Upper lobe of left lung (tissue), 4 donors: ENCODE data around the gene CD8B2.
"Not testable (repeated sequence)": the region's sequence is repeated elsewhere in the genome, so short reads cannot be mapped to it uniquely, and the experiment has no call there.

Source experiments
- CTCF ChIP-seq, 6 experiments: fragments of 450-650 bp in 4 of 6; fragments of 200-600 bp in 2 of 6; sonication (generic) in 2 of 6; IDR thresholded peaks; one replicate each; pipeline ENCODE4 v1.5.1; 2016 to 2019; ENCODE audit warnings: antibody characterized with exemption in 6 of 6
- POLR2A ChIP-seq, 4 donors: fragments of 450-650 bp; IDR thresholded peaks; one replicate each; pipeline ENCODE4 v1.5.1; 2016 to 2017; ENCODE audit warnings: antibody characterized with exemption in 4 of 4, mild to moderate bottlenecking in 2 of 4
- POLR2AphosphoS5 ChIP-seq, 2 donors: sonication (generic); formaldehyde crosslinking; IDR thresholded peaks; one replicate each; pipeline ENCODE4 v1.5.1; 2017; ENCODE audit warnings: antibody characterized with exemption in 2 of 2

- TF ChIP-seq CTCF, POLR2AphosphoS5, POLR2A (IDR thresholded peaks at IDR 0.05): not testable (repeated sequence)
Measured at GRCh38 chr2:106492399-106492798, 5.2 kb downstream of the CD8B2 start.
